CMK (cell line): ENCODE results near the gene MEFV.

Experiments used
- DNase-seq: peaks from one replicate; pipeline ENCODE4 v3.0.0-alpha.2; 2010; ENCODE audit warnings: low read depth

The MEFV gene

DNA sequence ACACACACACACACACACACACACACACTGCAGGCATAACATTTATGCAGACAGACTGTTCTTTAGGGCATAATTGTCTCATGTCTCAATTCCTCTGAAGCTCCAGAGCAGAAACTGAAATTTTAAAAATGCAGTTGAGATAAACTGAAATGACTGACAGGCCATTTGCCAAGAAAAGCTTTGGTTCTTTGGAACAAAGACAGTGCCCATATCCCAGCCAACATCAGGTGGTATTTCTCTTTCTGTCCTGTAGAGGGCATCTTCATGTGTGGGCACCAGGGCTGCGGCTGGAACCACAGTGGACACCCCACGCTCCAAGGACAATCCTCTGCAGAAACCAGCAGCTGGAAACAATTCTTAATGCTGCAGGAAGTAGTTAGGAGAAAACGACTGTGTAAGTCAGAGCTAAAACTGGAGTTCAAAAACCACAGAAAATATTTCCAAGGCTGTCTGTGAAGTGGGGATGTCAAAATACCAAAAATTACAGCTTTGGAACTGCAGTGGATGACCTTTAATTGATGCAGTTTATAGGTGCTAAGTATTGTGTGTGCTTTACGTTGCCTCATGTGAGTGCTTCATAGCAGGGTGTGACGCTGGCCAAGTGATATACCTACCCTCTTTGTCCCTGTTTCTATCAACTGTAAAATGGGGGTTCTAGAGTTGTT is 10.6 kb upstream of the MEFV start:
- no peak for DNase-seq

DNA sequence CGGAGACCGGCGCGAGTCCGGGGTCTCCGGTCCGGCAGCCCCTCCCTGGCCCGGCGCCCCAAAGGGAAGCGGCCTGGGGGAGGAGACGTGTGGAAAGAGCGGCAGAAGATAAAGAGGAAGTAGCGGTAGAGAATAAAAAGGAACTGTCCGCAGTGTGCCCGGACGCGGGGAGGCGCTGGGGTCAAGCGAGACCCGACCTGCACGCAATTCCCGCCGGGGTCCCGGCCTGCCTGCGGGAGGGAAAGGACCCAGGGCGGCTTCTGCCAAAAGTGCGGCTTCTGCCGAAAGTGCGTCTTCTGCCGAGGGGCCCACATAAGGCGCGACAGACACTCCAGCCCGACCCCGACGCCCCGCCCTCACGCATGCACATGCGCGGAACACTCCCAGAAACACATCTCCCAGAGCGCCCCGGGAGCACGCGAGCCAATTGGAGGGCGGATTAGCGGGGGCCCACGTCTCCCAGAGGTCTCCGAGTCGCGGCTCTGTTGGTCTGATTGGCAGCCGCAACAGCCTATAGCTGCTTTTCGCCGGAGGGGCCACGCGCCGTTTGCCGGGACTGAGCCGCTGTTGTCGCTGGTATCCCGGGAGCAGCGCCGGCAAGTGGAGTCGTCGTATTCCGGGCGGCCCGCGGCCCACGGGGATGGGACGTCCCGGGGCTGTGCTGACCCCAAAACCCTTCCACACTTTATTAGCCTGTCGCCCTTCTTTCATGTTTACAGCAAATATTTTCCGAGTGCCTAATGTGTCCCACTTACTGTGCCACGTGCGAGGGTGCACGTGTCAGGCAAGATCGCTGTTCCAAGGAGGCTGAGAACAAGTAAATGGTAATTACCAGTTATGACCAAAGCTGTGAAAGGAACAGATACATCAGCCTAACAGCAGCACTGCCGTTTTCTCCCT is 8.0 kb upstream of the MEFV start:
- DNase-seq = peak; percentile 90

DNA sequence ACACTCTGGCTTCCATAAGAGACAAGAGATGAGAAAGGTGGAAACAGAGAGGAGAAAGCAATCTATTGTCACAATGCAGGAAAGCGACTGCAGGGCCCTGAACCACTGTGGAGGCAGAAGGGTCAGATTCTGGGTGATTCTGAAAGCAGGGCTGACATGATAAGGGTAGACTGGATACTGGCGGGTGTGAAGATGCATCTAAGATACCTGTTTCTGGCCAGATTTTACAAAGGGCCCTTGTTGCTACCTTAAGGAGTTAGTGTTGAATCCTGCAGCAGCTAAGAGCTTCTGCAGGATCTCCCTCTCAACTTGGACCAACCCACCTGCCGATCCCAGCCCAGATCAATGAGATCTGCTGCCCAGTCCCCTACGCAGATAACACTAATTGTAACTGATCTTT is 6.1 kb upstream of the MEFV start:
- DNase-seq = no peak

DNA sequence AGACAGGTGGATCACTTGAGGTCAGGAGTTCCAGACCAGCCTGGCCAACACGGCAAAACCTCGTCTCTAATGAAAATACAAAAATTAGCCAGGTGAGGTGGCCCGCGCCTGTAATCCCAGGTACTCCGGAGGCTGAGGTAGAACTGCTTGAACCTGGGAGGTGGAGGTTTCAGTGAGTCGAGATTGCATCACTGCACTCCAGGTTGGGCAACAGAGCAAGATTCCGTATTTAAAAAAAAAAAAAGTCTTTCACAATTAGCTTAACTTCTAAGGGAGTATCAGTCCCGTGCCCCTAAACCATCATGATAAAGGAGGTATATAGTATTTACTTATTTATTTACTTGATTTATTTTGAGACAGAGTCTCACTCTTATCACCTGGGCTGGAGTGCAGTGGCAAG is 3.4 kb upstream of the MEFV start:
- DNase-seq = no peak

DNA sequence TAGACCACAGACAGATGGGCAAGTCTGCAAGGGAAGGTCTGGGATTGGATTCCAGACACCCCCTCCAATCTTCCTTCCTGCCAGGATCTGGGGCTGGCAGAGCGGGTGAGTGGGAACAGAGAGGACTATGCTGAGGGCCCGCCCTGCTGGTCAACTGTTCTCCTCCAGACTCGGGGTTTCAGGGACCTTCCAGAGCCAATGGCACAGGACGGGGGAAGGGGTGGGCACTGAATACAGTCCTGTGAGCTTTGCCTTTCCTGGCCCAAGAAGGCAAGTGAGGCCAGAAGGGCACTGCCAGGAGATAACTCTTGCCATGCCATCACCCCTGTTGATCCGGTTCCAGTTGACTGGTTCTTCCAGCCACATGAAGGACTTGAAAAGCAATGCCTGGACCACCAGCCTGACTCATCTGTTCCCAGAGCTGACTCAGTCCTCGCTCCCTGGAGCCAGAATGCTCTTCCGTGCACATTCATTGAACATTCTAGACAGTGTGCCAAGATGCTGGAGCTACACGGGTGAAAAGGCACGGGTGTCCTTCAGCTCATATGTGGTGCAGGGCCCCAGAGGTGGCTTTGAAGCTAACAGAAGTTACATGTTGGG is 533 bp upstream of the MEFV start:
- no peak for DNase-seq

DNA sequence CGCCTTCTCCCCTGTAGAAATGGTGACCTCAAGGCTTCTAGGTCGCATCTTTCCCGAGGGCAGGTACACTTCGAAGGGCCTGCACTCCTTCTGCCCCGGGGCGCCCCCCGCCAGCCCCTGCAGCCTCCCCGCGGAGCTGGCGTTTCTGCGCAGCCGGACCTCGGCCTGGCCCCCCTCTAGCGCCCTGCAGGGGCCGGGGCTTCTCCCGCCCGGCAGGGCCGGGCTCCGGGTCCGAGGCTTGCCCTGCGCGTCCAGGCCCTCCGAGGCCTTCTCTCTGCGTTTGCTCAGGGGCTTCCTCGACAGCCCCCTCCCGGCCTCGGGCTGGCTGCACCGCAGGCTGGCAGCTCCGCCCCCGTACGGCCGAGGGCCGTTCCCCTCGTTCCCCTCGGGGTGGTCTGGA is 2.1 kb downstream of the MEFV start:
- no peak for DNase-seq

DNA sequence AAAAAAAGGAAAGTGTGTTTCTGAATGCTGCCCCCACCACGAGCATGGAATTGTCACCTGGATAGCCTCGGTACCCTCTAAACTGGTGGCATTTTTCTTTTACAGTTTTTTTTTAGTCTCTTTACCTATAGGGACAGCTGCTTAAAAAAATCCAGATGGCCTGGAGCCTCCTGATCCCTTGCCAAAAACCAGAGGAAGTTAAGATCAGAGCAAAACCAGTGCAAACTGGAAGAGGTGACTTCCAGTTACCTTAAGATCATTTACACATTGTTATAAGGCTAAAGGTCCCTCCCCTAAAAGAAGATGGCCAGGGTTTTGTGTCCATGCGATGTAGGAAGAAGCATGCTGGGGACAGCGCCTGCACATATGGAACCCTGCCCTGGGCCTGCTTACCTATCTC is 3.5 kb downstream of the MEFV start:
- no peak for DNase-seq

DNA sequence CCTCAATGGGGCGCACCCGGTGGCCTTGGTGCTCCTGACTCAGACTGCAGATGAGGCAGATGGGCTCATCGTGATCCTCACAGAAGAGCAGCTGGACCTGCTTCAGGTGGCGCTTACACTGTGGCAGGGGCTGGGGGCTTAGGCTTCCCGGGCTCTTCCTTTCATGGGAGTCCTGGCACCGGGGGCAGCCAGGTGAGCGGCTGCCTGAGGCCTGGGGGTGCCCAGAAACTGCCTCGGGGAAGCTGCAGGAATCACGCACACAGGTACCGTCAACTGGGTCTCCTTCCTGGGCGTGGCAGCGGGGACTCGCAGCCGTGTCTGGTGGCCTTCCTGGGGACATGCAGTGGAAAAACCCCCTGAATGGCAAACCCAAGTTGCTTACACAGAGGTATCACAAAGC is 7.0 kb downstream of the MEFV start:
- DNase-seq = no peak

DNA sequence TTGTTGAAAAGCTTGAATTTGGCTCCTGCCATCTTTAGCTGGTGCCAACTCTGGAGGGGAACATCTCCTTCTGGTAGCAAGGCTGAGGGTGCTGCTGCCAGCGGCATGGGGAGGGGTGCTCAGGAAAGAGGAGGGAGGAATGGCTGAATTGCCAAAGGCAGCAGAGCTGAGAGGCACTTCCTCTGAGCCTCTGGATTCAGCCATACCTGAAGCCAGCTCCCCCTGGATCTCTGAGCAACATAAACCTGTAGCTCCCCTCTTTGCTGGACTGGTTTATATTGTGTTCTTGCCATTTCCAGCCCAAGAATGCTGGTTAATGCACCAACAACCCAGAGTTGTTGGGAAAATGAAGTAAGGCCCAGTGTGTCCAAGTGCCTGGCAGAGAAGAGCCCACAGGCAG is 7.4 kb downstream of the MEFV start:
- DNase-seq = no peak

DNA sequence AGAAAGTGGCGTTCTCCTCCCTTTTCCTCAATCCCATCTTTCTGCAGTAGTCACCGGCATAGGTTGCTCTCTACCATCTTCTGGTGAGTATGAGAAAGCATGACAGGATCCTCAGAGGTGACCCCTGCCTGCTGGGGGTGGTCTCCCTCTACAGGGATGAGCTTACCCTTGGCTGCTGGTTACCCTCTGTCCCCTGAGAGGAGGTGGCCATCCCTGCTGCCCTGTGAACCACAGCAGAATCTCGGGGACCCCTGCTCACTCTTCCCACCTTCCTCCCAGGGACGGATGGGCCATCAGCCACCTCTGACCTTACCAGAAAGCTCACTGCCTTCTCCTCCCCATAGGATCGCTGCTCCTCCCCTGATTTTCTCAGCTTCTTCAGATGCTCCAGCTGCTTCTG is 7.8 kb downstream of the MEFV start:
- DNase-seq = no peak

DNA sequence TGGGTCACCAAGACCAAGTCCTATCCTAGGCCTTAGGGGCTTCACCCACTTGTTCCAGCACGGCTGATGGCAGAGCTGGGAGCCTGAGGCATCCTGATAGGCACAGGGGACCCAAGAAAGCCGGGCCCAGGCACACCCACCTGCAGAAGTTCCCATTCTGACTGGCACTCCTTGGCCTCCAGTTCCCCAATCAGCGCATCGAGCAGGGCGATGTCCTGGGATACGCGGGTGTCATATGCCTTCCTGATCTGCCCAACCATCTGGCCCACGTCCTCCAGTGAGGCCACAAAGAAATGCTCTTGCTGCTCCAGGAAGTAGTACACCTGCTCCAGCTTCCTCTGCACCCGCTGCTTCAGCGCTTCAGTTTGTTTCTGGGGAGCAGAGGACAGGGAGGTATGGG is 9.6 kb downstream of the MEFV start:
- DNase-seq = peak; percentile 70

DNA sequence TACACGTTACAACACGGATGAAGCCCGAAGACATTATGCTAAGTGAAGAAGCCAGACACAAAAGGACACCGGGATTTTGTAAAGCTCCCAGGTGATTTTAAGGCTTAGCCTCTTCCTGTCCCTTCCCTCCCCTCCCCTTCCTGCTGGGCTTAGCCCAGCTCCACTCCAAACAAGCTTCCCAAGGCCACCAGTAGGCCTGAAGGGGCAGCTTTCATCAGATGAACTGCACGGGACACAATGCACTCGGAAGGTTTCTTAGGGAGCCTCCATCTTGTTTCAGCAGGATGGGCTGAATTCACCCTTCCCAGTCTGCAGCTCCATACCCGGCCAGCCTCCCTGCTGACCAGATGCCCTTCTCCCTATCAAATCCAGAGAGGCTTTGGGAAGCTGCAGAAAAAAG is 10.4 kb downstream of the MEFV start:
- no peak for DNase-seq

DNA sequence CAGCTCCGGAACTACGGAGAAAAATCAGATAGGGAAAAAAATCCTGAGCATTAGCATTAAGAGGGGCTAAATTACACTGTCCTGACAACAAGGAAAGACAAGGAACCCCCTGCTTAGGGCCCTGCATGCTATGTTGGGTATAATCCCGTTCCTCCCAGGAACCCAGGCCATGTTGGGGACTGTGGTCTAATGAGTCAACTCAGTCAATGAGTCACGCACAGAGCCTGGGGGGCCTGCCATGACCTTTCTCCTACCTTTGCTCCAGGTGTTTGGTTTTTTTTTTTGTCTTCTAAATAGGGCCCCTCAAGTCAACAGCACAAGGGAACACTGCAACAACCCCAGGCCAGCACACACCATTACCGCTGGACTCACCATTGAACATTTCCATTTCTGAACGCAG is 12.6 kb downstream of the MEFV start:
- no peak for DNase-seq

DNA sequence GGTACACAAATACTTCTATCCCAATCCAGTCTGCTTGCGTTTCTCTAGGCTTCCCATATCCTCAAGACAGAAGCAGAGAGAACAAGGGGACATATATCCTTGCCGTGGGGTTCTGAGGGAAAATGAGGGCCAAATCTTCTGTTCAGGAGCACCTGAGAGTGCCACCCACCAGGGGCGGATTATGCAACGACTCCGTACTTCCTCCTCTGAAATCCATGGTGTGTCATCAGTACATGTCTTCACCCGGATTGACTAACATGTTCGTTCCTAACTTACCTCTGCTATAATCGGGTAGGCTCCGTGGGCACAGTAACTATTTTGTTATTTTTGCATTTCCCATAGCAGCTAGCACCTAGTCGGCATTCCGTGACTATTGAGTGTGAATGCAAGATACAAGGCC is 13.7 kb downstream of the MEFV start:
- no peak for DNase-seq

DNA sequence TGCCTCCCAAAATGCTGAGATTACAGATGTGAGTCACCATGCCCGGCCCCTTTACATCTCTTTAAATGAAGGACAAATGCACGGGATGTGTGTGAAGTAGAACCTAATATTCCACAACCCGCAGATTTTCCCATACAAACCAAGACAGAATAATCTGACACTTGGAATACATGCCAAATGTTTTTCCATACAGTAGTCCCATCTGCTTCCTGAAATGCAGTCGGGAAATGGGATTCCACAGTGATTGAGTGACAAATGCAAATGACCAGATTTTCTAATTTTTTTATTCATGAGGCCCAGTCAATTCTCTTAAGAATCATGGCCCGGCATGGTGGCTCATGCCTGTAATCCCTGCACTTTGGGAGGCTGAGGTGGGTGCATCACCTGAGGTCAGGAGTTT is 14.7 kb downstream of the MEFV start:
- no peak for DNase-seq

DNA sequence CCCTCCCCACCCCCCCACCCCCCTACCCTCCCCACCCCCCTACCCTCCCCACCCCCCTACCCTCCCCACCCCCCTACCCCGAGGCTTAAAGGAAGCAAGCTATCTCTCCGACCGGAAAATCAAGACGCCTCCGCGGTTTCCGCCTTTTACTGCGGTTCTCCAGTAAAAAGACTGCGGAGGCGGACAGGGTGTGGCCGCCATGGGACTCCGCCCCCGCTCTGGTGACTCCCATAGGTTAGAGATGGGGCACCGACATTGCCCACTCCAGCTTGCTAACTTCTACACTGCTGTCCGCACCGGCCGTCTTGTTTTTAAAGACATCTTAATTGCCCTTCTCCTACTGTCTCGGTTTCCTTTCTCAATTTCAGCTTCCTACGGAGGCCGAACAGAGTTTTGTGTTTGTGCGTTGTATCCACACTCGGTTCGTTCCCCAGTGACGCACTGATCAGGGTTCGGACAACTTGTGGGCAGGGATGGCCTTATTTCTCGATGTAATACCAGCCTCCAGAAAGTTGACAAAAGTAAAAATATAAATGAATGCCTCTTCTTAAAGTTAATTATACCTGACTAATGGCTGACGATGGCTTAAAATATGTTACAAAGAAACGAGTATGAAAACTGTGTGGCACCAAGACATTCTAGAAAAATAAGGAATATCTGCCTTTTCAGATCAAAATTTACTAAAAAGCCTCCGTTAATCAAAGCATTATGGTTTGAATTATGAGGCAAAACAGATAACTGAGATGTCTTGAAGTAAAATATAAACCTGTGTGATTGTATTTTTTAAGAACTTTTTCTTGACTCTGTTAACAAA is 20.4 kb downstream of the MEFV start:
- DNase-seq = peak; percentile 95

DNA sequence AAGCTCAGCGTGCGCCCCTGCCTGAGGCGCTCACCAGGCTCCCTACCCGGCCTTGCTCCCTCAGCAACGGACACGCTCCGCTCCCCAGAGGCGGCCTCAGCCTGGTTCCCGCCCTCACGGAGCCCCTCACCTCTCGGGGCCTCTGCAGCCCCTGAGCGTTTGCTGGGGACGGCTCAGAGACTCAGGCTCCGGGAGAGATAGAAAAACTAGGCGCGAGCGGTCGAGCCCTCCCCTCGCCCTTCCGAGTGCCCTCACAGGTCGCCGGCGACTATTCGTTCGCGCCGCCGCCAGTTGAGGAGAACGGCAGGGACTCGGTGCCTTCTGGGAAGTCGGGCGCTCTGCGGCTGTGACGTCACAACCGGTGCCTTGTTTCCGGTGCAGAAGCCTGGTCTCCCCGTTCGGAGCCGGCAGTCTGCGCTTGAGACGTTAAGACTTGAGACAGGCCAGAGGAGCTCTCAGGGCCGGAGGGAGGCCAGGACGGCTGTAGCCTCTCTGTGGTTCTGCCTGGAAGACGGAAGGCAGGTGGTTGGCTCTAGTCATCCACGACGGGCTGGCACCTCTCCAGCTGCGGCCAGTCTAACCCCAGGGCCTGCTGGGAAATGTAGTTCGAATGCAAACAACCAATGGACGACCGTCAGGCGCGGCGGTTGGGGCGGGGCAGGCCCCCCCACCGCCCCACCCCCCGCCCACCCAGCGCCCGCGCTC is 21.4 kb downstream of the MEFV start, which contains the start of gene ZNF200:
Gene ZNF200, minus strand, starts transcription at position 302 of the 705 bp plus-strand sequence. CDS start 1,403 bp downstream, outside the sequence.
- DNase-seq = peak; percentile 76

DNA sequence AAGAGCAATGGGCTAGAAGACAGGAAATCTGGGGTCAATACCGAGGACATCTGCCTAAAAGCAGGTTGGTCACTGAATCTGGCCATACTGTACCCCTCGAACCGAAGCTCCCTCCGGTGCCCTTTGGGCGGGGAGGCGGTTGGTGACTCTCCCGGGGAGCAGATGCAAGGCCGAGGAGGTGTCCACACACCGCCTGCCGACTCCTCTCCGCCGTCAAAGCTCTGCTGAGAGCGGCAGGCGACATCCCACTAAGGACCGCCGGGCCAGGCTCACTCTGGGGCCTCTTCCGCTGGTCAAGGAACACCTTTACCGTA is 21.9 kb downstream of the MEFV start:
- no peak for DNase-seq

DNA sequence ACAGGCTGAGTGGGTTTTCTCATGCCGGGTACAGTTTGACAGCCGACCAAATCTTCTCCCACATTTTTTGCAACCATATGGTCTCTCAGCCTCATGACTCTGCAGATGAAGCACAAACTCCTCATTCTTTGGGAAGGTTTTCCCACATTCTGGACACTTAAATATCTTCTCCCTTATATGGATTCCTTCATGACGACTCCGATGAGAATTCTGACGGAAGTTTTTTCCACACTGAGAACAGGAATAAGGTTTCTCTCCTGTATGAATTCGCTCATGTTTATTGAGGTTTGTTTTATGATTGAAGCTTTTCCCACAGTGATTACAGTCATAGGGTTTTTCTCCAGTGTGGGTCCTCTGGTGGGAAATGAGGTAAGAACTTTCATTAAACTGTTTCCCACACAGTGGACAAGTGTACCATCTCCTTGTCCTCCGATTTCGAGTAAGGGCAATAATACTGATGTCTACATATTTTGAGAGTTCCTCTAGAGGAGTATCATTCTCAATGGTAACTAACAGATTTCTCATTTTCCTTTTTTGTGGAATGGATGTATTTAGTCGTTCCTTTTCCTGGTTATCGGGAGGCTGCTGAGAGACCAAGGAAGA is 32.4 kb downstream of the MEFV start:
- no peak for DNase-seq

DNA sequence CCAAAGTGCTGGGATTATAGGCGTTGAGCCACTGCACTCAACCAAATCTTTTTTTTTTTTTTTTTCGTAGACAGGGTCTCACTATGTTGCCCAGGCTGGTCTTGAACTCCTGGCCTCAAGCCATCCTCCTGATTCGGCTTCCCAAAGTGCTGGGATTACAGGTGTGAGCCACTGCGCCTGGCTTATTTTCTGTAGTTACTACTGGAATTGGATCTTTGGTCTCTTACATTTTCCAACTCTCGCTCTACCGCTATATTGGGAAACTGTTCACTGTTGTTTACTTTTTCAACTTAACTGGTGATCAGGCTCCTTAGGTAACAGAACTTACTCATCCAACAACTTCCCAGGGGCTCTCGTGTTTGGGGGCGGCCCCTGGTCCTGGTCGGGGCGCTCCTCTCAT is 35.6 kb downstream of the MEFV start:
- DNase-seq = no peak

DNA sequence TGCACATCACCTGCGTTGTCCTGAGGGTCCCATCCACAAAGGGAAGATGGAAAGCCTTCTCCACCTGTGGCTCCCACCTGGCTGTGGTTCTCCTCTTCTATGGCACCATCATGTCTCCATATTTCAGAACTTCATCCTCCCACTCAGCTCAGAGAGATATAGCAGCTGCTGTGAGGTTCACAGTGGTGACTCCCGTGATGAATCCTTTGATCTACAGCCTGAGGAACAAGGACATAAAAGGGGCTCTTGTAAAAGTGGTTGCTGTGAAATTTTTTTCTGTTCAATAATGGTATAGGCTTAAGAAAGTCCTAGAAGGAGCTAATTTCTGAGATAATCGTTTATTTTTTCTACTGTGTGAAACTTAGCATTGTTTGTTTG is 40.2 kb downstream of the MEFV start:
- DNase-seq = no peak
